ENCODE data around the gene ITFG1. TPM values are rescaled to one million over a fixed set of nuclear protein-coding genes. Genes with fewer than 3 reads are reported as not detected.

Gene ITFG1
- total and polyA plus RNA-seq, 2 of the 13 experiments (the other 11 are each of a cell fraction or from before 2014, with no cell fraction given) = 74.5 to 150 TPM

DNA sequence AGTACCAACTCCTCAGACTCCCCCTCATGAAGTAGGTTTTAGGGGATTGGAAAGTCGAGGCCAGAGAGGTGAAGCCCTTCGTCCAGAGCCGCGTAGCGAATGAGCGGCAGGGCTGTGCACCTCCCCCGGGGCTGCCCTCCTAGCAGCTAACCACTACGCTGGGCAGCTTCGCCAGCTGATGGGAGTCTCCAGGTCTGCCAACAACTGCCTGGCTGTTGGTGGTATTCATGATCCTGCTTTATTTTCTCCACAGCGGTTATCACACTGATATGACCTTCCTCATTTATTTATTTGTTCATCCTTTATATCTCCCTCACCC lies 316.3 kb downstream of the ITFG1 start (continued):
- TF ChIP-seq, protein P1, sequence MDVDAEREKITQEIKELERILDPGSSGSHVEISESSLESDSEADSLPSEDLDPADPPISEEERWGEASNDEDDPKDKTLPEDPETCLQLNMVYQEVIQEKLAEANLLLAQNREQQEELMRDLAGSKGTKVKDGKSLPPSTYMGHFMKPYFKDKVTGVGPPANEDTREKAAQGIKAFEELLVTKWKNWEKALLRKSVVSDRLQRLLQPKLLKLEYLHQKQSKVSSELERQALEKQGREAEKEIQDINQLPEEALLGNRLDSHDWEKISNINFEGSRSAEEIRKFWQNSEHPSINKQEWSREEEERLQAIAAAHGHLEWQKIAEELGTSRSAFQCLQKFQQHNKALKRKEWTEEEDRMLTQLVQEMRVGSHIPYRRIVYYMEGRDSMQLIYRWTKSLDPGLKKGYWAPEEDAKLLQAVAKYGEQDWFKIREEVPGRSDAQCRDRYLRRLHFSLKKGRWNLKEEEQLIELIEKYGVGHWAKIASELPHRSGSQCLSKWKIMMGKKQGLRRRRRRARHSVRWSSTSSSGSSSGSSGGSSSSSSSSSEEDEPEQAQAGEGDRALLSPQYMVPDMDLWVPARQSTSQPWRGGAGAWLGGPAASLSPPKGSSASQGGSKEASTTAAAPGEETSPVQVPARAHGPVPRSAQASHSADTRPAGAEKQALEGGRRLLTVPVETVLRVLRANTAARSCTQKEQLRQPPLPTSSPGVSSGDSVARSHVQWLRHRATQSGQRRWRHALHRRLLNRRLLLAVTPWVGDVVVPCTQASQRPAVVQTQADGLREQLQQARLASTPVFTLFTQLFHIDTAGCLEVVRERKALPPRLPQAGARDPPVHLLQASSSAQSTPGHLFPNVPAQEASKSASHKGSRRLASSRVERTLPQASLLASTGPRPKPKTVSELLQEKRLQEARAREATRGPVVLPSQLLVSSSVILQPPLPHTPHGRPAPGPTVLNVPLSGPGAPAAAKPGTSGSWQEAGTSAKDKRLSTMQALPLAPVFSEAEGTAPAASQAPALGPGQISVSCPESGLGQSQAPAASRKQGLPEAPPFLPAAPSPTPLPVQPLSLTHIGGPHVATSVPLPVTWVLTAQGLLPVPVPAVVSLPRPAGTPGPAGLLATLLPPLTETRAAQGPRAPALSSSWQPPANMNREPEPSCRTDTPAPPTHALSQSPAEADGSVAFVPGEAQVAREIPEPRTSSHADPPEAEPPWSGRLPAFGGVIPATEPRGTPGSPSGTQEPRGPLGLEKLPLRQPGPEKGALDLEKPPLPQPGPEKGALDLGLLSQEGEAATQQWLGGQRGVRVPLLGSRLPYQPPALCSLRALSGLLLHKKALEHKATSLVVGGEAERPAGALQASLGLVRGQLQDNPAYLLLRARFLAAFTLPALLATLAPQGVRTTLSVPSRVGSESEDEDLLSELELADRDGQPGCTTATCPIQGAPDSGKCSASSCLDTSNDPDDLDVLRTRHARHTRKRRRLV (CRISPR knock-in tag; IDR thresholded peaks at IDR 0.05) = no peak
- TF ChIP-seq MIER3 (CRISPR knock-in tag; IDR thresholded peaks at IDR 0.05; ENCODE audit: borderline replicate concordance) = no peak
- TF ChIP-seq, protein P2, sequence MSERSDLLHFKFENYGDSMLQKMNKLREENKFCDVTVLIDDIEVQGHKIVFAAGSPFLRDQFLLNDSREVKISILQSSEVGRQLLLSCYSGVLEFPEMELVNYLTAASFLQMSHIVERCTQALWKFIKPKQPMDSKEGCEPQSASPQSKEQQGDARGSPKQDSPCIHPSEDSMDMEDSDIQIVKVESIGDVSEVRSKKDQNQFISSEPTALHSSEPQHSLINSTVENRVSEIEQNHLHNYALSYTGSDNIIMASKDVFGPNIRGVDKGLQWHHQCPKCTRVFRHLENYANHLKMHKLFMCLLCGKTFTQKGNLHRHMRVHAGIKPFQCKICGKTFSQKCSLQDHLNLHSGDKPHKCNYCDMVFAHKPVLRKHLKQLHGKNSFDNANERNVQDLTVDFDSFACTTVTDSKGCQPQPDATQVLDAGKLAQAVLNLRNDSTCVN (CRISPR knock-in tag; IDR thresholded peaks at IDR 0.05; ENCODE audit: borderline replicate concordance) = no peak
- TF ChIP-seq HOXD1 (CRISPR knock-in tag; IDR thresholded peaks at IDR 0.05) = peak; percentile 56; the same call in 1 of the 2 replicates
- TF ChIP-seq MZF1 (CRISPR knock-in tag; IDR thresholded peaks at IDR 0.05; ENCODE audit: borderline replicate concordance) = no peak
- TF ChIP-seq ZNF850 (CRISPR knock-in tag; conservative IDR thresholded peaks at IDR 0.05) = no peak
- 0 out of 2 replicates have a peak, but pooled peaks have one; percentile 4 for TF ChIP-seq KDM5B (CRISPR knock-in tag; IDR thresholded peaks at IDR 0.05; ENCODE audit: borderline replicate concordance)
- no peak for TF ChIP-seq YEATS2 (CRISPR knock-in tag; IDR thresholded peaks at IDR 0.05; ENCODE audit: borderline replicate concordance)
- TF ChIP-seq, protein P3, sequence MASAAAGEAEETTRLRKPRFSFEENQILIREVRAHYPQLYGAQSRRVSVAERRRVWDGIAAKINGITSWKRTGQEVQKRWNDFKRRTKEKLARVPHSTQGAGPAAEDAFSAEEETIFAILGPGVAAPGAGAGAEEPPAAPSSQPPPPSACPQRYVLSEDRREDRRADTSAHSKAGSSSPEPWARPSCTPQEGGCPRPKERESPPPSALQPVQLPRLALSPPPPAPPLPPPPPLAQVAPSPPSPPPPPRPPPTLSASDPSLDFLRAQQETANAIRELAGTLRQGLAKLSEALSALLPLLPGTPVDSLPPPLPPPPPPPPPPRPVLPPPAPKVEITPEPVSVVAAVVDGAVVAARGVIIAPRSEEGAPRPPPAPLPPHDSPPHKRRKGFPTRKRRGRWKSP (CRISPR knock-in tag; IDR thresholded peaks at IDR 0.05) = peak; percentile 11; the same call in 1 of the 2 replicates
- TF ChIP-seq ZNF547 (CRISPR knock-in tag; IDR thresholded peaks at IDR 0.05) = no peak
- TF ChIP-seq CBFB (CRISPR knock-in tag; IDR thresholded peaks at IDR 0.05) = no peak
- no peak for TF ChIP-seq ATM (IDR thresholded peaks at IDR 0.05; ENCODE audit: borderline replicate concordance)
- no peak for TF ChIP-seq ZMAT3 (CRISPR knock-in tag; conservative IDR thresholded peaks at IDR 0.05)
- TF ChIP-seq GATA4 (IDR thresholded peaks at IDR 0.05; ENCODE audit: borderline replicate concordance, low read depth) = no peak
- no peak for TF ChIP-seq ZSCAN21 (CRISPR knock-in tag; IDR thresholded peaks at IDR 0.05; ENCODE audit: borderline replicate concordance)
- TF ChIP-seq, protein P4, sequence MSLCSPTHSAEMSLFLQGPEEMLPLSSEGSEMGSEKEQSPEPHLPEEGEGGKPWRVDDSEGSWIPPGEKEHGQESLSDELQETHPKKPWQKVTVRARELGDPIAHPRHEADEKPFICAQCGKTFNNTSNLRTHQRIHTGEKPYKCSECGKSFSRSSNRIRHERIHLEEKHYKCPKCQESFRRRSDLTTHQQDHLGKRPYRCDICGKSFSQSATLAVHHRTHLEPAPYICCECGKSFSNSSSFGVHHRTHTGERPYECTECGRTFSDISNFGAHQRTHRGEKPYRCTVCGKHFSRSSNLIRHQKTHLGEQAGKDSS (CRISPR knock-in tag; IDR thresholded peaks at IDR 0.05; ENCODE audit: borderline replicate concordance, low read depth) = 0 out of 2 replicates have a peak, but pooled peaks have one; percentile 12
- TF ChIP-seq ZNF354B (CRISPR knock-in tag; IDR thresholded peaks at IDR 0.05) = no peak
- TF ChIP-seq ZNF225 (CRISPR knock-in tag; IDR thresholded peaks at IDR 0.05) = peak; percentile 5; the same call in 1 of the 2 replicates
- TF ChIP-seq ZMYM2 (CRISPR knock-in tag; IDR thresholded peaks at IDR 0.05) = 0 out of 2 replicates have a peak, but pooled peaks have one; percentile 38
- TF ChIP-seq CHCHD3 (CRISPR knock-in tag; IDR thresholded peaks at IDR 0.05) = no peak
- TF ChIP-seq PHF20 (CRISPR knock-in tag; IDR thresholded peaks at IDR 0.05) = 0 out of 2 replicates have a peak, but pooled peaks have one; percentile 9
- 0 out of 2 replicates have a peak, but pooled peaks have one; percentile 21 for TF ChIP-seq TP53 (CRISPR knock-in tag; conservative IDR thresholded peaks at IDR 0.05)
- TF ChIP-seq, protein P5, sequence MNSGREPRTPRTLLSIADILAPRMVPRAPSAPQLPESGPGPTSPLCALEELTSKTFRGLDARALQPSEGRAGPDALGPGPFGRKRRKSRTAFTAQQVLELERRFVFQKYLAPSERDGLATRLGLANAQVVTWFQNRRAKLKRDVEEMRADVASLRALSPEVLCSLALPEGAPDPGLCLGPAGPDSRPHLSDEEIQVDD (CRISPR knock-in tag; IDR thresholded peaks at IDR 0.05; ENCODE audit: borderline replicate concordance) = 0 out of 2 replicates have a peak, but pooled peaks have one; percentile 16

Data from HepG2 (cell line).